GM10248 (cell line): ENCODE results near the gene MLXIP.

Experiments used
- CTCF ChIA-PET: fragments of 300-600 bp; sonication (Branson Sonifier 250); formaldehyde crosslinking; extraction: SDS; loops from one replicate; lab custom pipeline; 2021; ENCODE audit warnings: antibody characterized with exemption; lab: Yijun Ruan, JAX
- POLR2A ChIA-PET: fragments of 350-650 bp; sonication (Branson Sonifier 250); formaldehyde crosslinking; extraction: SDS; loops from one replicate; lab custom pipeline; 2020; ENCODE audit warnings: antibody characterized with exemption; lab: Yijun Ruan, JAX
- DNase-seq: peaks from one replicate; pipeline ENCODE4 v3.0.0; 2012; ENCODE audit errors: extremely low spot score
- CTCF ChIP-seq: IDR thresholded peaks from 2 replicates; pipeline ENCODE4 v1.5.1; 2012; ENCODE audit warnings: mild to moderate bottlenecking, low read depth; ENCODE audit errors: extremely low read depth, missing control alignments, control extremely low read depth

The MLXIP gene

GRCh38 chr12:122142857-122143256 is 64.3 kb downstream of the MLXIP start:
- ChIA-PET CTCF (interaction anchor here (1.2 to 1.4 kb wide), 2 partner anchors 17 to 24 kb away, joined by 3 read pairs; no protein-coding TSS in a partner anchor), POLR2A (no interaction called here)
- no peak for TF ChIP-seq CTCF
- DNase-seq = no peak

GRCh38 chr12:122144885-122145284 is 66.3 kb downstream of the MLXIP start:
- TF ChIP-seq CTCF = no peak
- ChIA-PET CTCF (interaction anchor here (1.0 to 1.8 kb wide), 3 partner anchors 21 to 90 kb away, joined by 3 to 5 read pairs (median 4); no protein-coding TSS in a partner anchor), POLR2A (no interaction called here)
- no peak for DNase-seq

- no peak for TF ChIP-seq CTCF
- DNase-seq = no peak
- ChIA-PET CTCF (interaction anchor here (0.6 to 1.8 kb wide), 5 partner anchors 13 to 643 kb away, joined by 3 to 5 read pairs (median 4); no protein-coding TSS in a partner anchor), POLR2A (no interaction called here)
Observed at GRCh38 chr12:122145505-122146330, 67.2 kb downstream of the MLXIP start.

- DNase-seq = no peak
- ChIA-PET POLR2A (no interaction called here), CTCF (interaction anchor here (0.9 to 1.6 kb wide), 4 partner anchors 12 to 93 kb away, joined by 3 to 5 read pairs (median 3); no protein-coding TSS in a partner anchor)
- TF ChIP-seq CTCF = no peak
Observed at GRCh38 chr12:122147514-122148290, 69.1 kb downstream of the MLXIP start.

GRCh38 chr12:122148657-122149056 is 70.1 kb downstream of the MLXIP start:
- CTCF ChIA-PET = interaction anchor here (0.9 to 1.6 kb wide), 4 partner anchors 11 to 94 kb away, joined by 3 to 5 read pairs (median 3); no protein-coding TSS in a partner anchor
- POLR2A ChIA-PET = interaction anchor here (0.5 kb wide), 1 partner anchor 1766 kb away, joined by 3 read pairs; no protein-coding TSS in a partner anchor
- no peak for DNase-seq
- TF ChIP-seq CTCF = no peak

GRCh38 chr12:122150127-122150681 is 71.6 kb downstream of the MLXIP start:
- TF ChIP-seq CTCF = no peak
- POLR2A ChIA-PET = no interaction called here
- CTCF ChIA-PET = interaction anchor here (0.7 to 2.1 kb wide), 2 partner anchors 16 to 38 kb away, joined by 3 to 6 read pairs; no protein-coding TSS in a partner anchor
- no peak for DNase-seq
